NB4 (cell line): Measurements from ENCODE around the gene CSMD2.
"Not testable (repeated sequence)": the region's sequence is repeated elsewhere in the genome, so short reads cannot be mapped to it uniquely, and the experiment has no call there.

ENCODE experiments used
- DNase-seq: peaks from one replicate; pipeline ENCODE4 v3.0.0; 2010; ENCODE audit warnings: low read depth
- H3K4me3 ChIP-seq: one replicate; pipeline ENCODE4 v1.5.1; 2011; ENCODE audit warnings: mild to moderate bottlenecking, low read depth, low read length, moderate library complexity
- MYC ChIP-seq: IDR thresholded peaks from 2 replicates; pipeline ENCODE4 v1.6.1; 2011; ENCODE audit warnings: low read depth, low read length
- POLR2A ChIP-seq: IDR thresholded peaks from 2 replicates; pipeline ENCODE4 v1.6.1; 2011; ENCODE audit warnings: mild to moderate bottlenecking; ENCODE audit not compliant: insufficient read length; ENCODE audit errors: extremely low read depth
- TF ChIP-seq, protein P1 (sequence below): IDR thresholded peaks from 2 replicates; pipeline ENCODE4 v1.6.1; 2011; ENCODE audit warnings: low read depth, low read length
- TF ChIP-seq, protein P2 (sequence below): IDR thresholded peaks from one replicate; pipeline ENCODE4 v1.5.1; 2012; ENCODE audit warnings: low read depth, low read length

The CSMD2 gene

DNA sequence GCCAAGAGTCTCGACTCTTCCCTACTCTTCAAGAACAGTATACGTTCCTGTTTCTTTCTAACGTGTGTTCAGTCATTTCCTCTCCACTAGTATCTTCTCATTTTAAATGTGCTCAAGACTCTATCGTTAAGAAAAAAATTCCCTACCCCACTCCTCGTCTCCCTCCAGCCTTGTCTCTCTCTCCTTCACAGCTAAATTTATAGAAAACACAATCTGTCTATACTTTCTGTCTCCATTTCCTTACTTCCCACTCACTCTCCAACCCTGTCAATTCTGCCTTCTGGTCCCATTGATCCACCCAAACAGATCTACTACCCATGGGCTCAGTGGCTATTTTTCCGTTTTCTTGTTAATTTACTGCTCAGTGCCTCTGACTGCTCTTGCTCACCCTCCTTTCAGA, 75.3 kb downstream of the CSMD2 start:
- no peak for DNase-seq
- TF ChIP-seq, protein P1, sequence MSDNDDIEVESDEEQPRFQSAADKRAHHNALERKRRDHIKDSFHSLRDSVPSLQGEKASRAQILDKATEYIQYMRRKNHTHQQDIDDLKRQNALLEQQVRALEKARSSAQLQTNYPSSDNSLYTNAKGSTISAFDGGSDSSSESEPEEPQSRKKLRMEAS = no peak
- TF ChIP-seq, protein P2, sequence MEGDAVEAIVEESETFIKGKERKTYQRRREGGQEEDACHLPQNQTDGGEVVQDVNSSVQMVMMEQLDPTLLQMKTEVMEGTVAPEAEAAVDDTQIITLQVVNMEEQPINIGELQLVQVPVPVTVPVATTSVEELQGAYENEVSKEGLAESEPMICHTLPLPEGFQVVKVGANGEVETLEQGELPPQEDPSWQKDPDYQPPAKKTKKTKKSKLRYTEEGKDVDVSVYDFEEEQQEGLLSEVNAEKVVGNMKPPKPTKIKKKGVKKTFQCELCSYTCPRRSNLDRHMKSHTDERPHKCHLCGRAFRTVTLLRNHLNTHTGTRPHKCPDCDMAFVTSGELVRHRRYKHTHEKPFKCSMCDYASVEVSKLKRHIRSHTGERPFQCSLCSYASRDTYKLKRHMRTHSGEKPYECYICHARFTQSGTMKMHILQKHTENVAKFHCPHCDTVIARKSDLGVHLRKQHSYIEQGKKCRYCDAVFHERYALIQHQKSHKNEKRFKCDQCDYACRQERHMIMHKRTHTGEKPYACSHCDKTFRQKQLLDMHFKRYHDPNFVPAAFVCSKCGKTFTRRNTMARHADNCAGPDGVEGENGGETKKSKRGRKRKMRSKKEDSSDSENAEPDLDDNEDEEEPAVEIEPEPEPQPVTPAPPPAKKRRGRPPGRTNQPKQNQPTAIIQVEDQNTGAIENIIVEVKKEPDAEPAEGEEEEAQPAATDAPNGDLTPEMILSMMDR = no peak
- no peak for TF ChIP-seq MYC
- TF ChIP-seq POLR2A = no peak
- H3K4me3 ChIP-seq = no peak overlapping the region

DNA sequence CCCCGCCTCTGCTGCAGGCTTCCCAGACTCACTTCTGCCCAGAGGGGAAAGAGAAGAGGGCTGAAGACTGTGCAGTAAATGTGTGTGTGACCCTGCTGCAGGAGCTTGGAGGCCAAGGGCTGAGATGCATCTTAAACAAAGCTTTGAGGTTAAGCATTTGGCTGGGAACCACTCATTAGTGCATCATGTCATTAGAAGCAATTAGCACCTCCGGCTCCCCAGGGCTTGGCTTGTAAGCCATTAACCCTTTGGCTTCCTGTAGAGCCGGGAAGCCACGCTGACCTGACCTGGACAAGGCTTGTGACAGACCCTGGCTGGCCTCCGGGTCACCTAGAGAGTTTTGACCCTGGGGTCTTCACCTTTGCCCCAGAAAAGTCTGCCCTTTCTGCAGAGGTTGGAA, 77.0 kb downstream of the CSMD2 start:
- TF ChIP-seq, protein P2 = no peak
- no peak for TF ChIP-seq MYC
- TF ChIP-seq, protein P1 = no peak
- no peak for TF ChIP-seq POLR2A
- no peak overlapping the region for H3K4me3 ChIP-seq
- DNase-seq = no peak

DNA sequence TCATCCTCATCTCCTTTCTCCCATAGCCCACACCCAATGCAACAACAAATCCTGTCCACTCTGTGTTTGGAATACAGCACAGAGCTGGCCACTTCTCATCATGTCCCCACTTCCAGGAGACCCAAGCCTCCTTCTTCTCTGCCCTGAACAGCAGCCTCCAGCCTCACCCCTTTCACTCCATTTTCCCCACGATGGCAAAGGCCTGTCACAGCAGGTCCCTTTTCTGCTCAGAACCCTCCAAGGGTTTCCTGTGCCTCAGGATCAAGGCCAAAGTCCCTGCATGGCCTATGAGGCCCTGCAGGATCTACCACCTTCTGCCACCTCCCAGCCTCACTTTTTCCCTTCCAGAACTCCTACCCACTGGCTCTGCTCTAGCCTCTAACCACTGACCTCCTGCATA, 78.5 kb downstream of the CSMD2 start:
- DNase-seq = no peak
- no peak overlapping the region for H3K4me3 ChIP-seq
- TF ChIP-seq, protein P2 = no peak
- no peak for TF ChIP-seq POLR2A
- TF ChIP-seq, protein P1 = no peak

DNA sequence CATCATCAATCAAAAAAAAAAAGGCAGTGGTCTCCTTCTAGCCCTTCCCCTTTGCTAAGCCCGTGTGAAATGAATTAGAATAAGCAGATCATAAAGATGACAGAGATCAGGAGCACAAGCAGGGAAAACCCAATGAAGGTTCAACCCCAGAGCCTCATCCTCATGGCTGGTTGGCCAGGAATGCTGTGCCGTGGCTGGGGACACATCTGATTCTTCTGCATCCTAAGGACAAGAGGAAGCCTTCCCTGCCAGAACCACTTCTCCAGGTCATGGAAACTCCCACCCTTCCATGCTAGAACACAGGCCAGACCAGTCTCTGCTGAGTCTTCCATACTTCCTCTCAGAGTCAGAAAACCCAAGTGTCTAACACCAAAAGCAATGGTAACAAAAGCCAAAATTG, 81.1 kb downstream of the CSMD2 start:
- no peak for DNase-seq
- no peak for TF ChIP-seq MYC
- TF ChIP-seq, protein P2 = no peak
- TF ChIP-seq POLR2A = no peak
- TF ChIP-seq, protein P1 = no peak
- no peak overlapping the region for H3K4me3 ChIP-seq

DNA sequence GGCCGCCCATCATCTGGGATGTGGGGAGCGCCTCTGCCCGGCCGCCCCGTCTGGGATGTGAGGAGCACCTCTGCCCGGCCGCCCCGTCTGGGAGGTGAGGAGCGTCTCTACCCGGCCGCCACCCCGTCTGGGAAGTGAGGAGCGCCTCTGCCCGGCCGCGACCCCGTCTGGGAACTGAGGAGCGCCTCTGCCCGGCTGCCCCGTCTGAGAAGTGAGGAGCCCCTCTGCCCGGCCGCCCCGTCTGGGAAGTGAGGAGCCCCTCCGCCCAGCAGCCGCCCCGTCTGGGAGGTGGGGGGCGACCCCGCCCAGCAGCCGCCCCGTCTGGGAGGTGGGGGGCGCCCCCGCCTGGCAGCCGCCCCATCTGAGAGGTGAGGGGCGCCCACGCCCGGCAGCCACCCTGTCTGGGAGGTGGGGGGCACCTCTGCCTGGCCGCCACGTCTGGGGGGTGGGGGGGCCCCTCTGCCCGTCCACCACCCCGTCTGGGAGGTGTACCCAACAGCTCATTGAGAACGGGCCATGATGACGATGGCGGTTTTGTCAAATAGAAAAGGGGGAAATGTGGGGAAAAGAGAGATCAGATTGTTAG, 82.9 kb downstream of the CSMD2 start:
- DNase-seq, H3K4me3 ChIP-seq: not testable (repeated sequence)

DNA sequence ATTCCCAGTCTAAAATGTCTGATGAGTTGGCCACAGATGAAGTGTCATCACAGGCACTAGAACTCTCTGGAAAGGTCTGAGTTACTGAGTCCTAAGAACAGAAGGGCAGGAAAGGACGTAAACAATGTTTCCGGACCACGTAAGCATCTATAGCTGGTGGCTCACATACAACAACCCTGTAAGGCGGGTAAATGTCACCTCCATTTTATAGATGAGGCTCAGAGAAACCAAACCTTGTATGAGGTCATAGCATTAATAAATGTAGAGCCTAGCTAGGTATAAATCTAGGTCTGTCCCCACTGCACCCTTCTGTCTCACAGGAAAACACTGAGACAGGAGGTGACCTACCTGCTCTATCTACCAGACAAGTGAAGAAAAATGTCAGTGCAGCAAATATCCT, 86.6 kb downstream of the CSMD2 start:
- TF ChIP-seq MYC = no peak
- TF ChIP-seq, protein P1 = no peak
- no peak for TF ChIP-seq POLR2A
- TF ChIP-seq, protein P2 = no peak
- DNase-seq = no peak
- no peak overlapping the region for H3K4me3 ChIP-seq
